HEK293 (cell line): ENCODE measurements around the gene ERICH3.

Experiments
- CTCF ChIA-PET: fragments of 350-600 bp; formaldehyde crosslinking; extraction: SDS; loops from one replicate; lab custom pipeline; 2021; ENCODE audit warnings: antibody characterized with exemption; lab: Yijun Ruan, JAX
- POLR2A ChIA-PET: fragments of 300-600 bp; formaldehyde crosslinking; extraction: SDS; loops from one replicate; lab custom pipeline; 2020; ENCODE audit warnings: antibody characterized with exemption, inconsistent platforms; lab: Yijun Ruan, JAX
- H3K27ac ChIP-seq: fragments of 200-500 bp; sonication (Bioruptor generic); 2 replicates; pipeline ENCODE4 v1.5.1; 2014; ENCODE audit warnings: low read depth, low read length, control low read depth, inconsistent platforms; ENCODE audit errors: extremely low read depth
- H3K36me3 ChIP-seq, 2 experiments: fragments of 200-500 bp in 1 of 2; sonication (Bioruptor generic) in 1 of 2; 1 replicate in 1 of 2; 2 replicates in 1 of 2; pipeline ENCODE4 v1.5.1; 2014 to 2017; ENCODE audit warnings: inconsistent platforms in 2 of 2, low read length in 2 of 2; ENCODE audit not compliant: control insufficient read depth in 2 of 2, insufficient read depth in 1 of 2
- H3K4me1 ChIP-seq: fragments of 200-500 bp; sonication (Bioruptor generic); 2 replicates; pipeline ENCODE4 v1.5.1; 2014; ENCODE audit warnings: mild to moderate bottlenecking, low read length, inconsistent platforms; ENCODE audit not compliant: control insufficient read depth, insufficient read depth
- H3K4me3 ChIP-seq: 2 replicates; pipeline ENCODE4 v1.5.1; 2011; ENCODE audit warnings: low read depth, mild to moderate bottlenecking, control low read depth, low read length, moderate library complexity
- H3K9me3 ChIP-seq: fragments of 200-500 bp; sonication (Bioruptor generic); 2 replicates; pipeline ENCODE4 v1.5.1; 2014; ENCODE audit warnings: low read depth, low read length, inconsistent platforms; ENCODE audit not compliant: control insufficient read depth, insufficient read depth
- SCRT2 ChIP-seq: fragments of 450-650 bp; formaldehyde crosslinking; IDR thresholded peaks from 2 replicates; pipeline ENCODE4 v1.5.1; 2016; ENCODE audit warnings: missing biosample characterization, missing genetic modification characterization
- TRIM28 ChIP-seq: IDR thresholded peaks from 2 replicates; pipeline ENCODE4 v1.6.1; 2011; ENCODE audit warnings: low read length, control low read depth, borderline replicate concordance
- ZBTB8A ChIP-seq: fragments of 450-650 bp; formaldehyde crosslinking; IDR thresholded peaks from 2 replicates; pipeline ENCODE4 v1.5.1; 2016; ENCODE audit warnings: missing biosample characterization, missing genetic modification characterization
- ZFHX2 ChIP-seq: fragments of 450-650 bp; formaldehyde crosslinking; conservative IDR thresholded peaks from 2 replicates; pipeline ENCODE4 v1.5.1; 2016; ENCODE audit warnings: missing biosample characterization, missing genetic modification characterization
- ZFP69B ChIP-seq: fragments of 450-650 bp; formaldehyde crosslinking; IDR thresholded peaks from 2 replicates; pipeline ENCODE4 v1.5.1; 2016; ENCODE audit warnings: missing biosample characterization, missing genetic modification characterization
- ZNF175 ChIP-seq: fragments of 450-650 bp; formaldehyde crosslinking; IDR thresholded peaks from 2 replicates; pipeline ENCODE4 v1.5.1; 2016; ENCODE audit warnings: missing biosample characterization, missing genetic modification characterization
- ZNF24 ChIP-seq: fragments of 450-650 bp; formaldehyde crosslinking; IDR thresholded peaks from 2 replicates; pipeline ENCODE4 v1.5.1; 2016; ENCODE audit warnings: missing biosample characterization, missing genetic modification characterization
- ZNF274 ChIP-seq, 2 experiments: fragments of 200-500 bp in 1 of 2; fragments of 450-650 bp in 1 of 2; sonication (Bioruptor generic) in 1 of 2; formaldehyde crosslinking in 1 of 2; IDR thresholded peaks; 2 replicates each; pipeline versions ENCODE4 v1.5.1 to v1.6.1; 2014 to 2016; ENCODE audit warnings: borderline replicate concordance in 1 of 2, inconsistent platforms in 1 of 2, low read length in 1 of 2, missing biosample characterization in 1 of 2, missing genetic modification characterization in 1 of 2
- ZNF280C ChIP-seq: fragments of 450-650 bp; formaldehyde crosslinking; IDR thresholded peaks from 2 replicates; pipeline ENCODE4 v1.5.1; 2016; ENCODE audit warnings: missing biosample characterization, missing genetic modification characterization
- ZNF302 ChIP-seq: fragments of 450-650 bp; formaldehyde crosslinking; IDR thresholded peaks from 2 replicates; pipeline ENCODE4 v1.5.1; 2016; ENCODE audit warnings: missing biosample characterization, missing genetic modification characterization, low read depth
- ZNF398 ChIP-seq: fragments of 450-650 bp; formaldehyde crosslinking; IDR thresholded peaks from 2 replicates; pipeline ENCODE4 v1.5.1; 2017; ENCODE audit warnings: missing biosample characterization, missing genetic modification characterization
- ZNF423 ChIP-seq: fragments of 450-650 bp; formaldehyde crosslinking; IDR thresholded peaks from 2 replicates; pipeline ENCODE4 v1.5.1; 2016; ENCODE audit warnings: missing biosample characterization, missing genetic modification characterization
- ZNF521 ChIP-seq: fragments of 450-650 bp; formaldehyde crosslinking; IDR thresholded peaks from 2 replicates; pipeline ENCODE4 v1.5.1; 2017; ENCODE audit warnings: missing biosample characterization, mild to moderate bottlenecking, missing genetic modification characterization
- ZNF529 ChIP-seq: fragments of 450-650 bp; formaldehyde crosslinking; IDR thresholded peaks from 2 replicates; pipeline ENCODE4 v1.5.1; 2017; ENCODE audit warnings: missing genetic modification characterization, missing biosample characterization; ENCODE audit not compliant: insufficient replicate concordance
- ZNF658 ChIP-seq: fragments of 450-650 bp; formaldehyde crosslinking; IDR thresholded peaks from 2 replicates; pipeline ENCODE4; 2016; ENCODE audit warnings: missing biosample characterization, missing genetic modification characterization
- ZNF664 ChIP-seq: fragments of 450-650 bp; formaldehyde crosslinking; IDR thresholded peaks from 2 replicates; pipeline ENCODE4 v1.5.1; 2016; ENCODE audit warnings: missing biosample characterization, missing genetic modification characterization
- ZNF701 ChIP-seq: fragments of 450-650 bp; formaldehyde crosslinking; IDR thresholded peaks from 2 replicates; pipeline ENCODE4 v1.5.1; 2016; ENCODE audit warnings: missing biosample characterization, missing genetic modification characterization
- ZNF76 ChIP-seq: fragments of 450-650 bp; formaldehyde crosslinking; IDR thresholded peaks from 2 replicates; pipeline ENCODE4; 2016; ENCODE audit warnings: low read depth, missing biosample characterization, missing genetic modification characterization, borderline replicate concordance
- ZNF830 ChIP-seq: fragments of 450-650 bp; IDR thresholded peaks from 2 replicates; pipeline ENCODE4 v1.5.0; 2018; ENCODE audit warnings: missing biosample characterization, missing genetic modification characterization, low read depth, mild to moderate bottlenecking, moderate library complexity
- ZSCAN16 ChIP-seq: fragments of 450-650 bp; formaldehyde crosslinking; IDR thresholded peaks from 2 replicates; pipeline ENCODE4 v1.5.1; 2016; ENCODE audit warnings: missing biosample characterization, missing genetic modification characterization
- TF ChIP-seq, protein P1 (sequence below): fragments of 450-650 bp; formaldehyde crosslinking; optimal IDR thresholded peaks from 2 replicates; pipeline ENCODE3; 2016; ENCODE audit warnings: missing biosample characterization, mild to moderate bottlenecking, missing genetic modification characterization
- TF ChIP-seq, protein P2 (sequence below): fragments of 450-650 bp; formaldehyde crosslinking; IDR thresholded peaks from 2 replicates; pipeline ENCODE4 v1.5.1; 2016; ENCODE audit warnings: missing biosample characterization, missing genetic modification characterization

ERICH3 gene

DNA sequence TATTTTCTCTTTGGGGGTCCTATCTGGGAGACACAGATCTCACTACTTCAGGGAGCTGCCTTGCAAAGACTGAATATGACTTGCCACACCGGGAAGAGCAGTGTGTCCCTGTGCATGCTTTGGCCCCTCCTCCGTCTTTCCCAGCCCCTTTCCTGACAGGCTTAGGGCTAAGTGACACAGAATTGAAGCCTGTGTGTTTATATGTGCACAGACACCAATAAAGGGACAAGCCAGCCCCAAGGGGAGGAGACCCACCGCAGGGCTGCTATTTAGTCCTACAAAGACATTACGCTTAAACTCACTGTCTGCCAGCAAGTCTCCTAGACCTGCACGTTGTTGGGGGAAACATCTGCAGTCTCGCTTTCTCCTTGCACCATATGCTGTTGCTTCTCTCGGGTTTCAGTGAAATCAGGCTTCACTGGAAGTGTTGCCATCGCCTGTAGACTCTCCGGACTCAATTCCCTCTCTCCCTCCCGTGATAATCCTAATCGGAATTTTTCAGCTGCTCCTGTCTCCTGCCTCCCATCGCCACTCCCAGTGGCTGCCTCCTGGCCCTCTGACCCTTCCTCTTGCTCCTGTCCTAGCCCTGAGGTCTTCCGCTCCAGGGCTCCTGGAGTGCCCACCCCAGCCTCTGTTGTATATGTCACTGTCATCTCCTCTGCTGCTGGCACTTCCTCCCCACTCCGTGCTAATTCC lies 102.6 kb downstream of the ERICH3 start:
- TF ChIP-seq ZNF280C (tag by site-specific recombination) (no peak), ZNF398 (tag by site-specific recombination) (no peak), ZNF175 (tag by site-specific recombination) (no peak), ZNF529 (tag by site-specific recombination) (no peak)
- Histone ChIP-seq H3K4me1 (no peaks in the 10 kb centered on the region), H3K27ac (no peak overlapping the region), H3K36me3 (no peaks in the 10 kb centered on the region), H3K4me3 (no peak overlapping the region), H3K9me3 (no peaks in the 10 kb centered on the region)
- POLR2A ChIA-PET = no interaction called here
- CTCF ChIA-PET = no interaction called here

- Histone ChIP-seq H3K4me3 (no peak overlapping the region), H3K4me1 (no peaks in the 10 kb centered on the region), H3K27ac (no peak overlapping the region), H3K36me3 (no peaks in the 10 kb centered on the region), H3K9me3 (no peaks in the 10 kb centered on the region)
- POLR2A ChIA-PET = no interaction called here
- TF ChIP-seq ZNF24 (tag by site-specific recombination) (no peak), ZSCAN16 (tag by site-specific recombination) (no peak), ZNF76 (no peak), ZNF701 (no peak), TRIM28 (no peak), ZNF521 (tag by site-specific recombination) (no peak)
- TF ChIP-seq, protein P1, sequence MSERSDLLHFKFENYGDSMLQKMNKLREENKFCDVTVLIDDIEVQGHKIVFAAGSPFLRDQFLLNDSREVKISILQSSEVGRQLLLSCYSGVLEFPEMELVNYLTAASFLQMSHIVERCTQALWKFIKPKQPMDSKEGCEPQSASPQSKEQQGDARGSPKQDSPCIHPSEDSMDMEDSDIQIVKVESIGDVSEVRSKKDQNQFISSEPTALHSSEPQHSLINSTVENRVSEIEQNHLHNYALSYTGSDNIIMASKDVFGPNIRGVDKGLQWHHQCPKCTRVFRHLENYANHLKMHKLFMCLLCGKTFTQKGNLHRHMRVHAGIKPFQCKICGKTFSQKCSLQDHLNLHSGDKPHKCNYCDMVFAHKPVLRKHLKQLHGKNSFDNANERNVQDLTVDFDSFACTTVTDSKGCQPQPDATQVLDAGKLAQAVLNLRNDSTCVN (tag by site-specific recombination) = no peak
- TF ChIP-seq, protein P2, sequence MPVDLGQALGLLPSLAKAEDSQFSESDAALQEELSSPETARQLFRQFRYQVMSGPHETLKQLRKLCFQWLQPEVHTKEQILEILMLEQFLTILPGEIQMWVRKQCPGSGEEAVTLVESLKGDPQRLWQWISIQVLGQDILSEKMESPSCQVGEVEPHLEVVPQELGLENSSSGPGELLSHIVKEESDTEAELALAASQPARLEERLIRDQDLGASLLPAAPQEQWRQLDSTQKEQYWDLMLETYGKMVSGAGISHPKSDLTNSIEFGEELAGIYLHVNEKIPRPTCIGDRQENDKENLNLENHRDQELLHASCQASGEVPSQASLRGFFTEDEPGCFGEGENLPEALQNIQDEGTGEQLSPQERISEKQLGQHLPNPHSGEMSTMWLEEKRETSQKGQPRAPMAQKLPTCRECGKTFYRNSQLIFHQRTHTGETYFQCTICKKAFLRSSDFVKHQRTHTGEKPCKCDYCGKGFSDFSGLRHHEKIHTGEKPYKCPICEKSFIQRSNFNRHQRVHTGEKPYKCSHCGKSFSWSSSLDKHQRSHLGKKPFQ (tag by site-specific recombination) = no peak
- CTCF ChIA-PET = interaction anchor here (0.9 kb wide), 1 partner anchor 77 kb away, joined by 4 read pairs; no protein-coding TSS in a partner anchor
Observed at GRCh38 chr1:74549932-74550331, 123.7 kb downstream of the ERICH3 start.

DNA sequence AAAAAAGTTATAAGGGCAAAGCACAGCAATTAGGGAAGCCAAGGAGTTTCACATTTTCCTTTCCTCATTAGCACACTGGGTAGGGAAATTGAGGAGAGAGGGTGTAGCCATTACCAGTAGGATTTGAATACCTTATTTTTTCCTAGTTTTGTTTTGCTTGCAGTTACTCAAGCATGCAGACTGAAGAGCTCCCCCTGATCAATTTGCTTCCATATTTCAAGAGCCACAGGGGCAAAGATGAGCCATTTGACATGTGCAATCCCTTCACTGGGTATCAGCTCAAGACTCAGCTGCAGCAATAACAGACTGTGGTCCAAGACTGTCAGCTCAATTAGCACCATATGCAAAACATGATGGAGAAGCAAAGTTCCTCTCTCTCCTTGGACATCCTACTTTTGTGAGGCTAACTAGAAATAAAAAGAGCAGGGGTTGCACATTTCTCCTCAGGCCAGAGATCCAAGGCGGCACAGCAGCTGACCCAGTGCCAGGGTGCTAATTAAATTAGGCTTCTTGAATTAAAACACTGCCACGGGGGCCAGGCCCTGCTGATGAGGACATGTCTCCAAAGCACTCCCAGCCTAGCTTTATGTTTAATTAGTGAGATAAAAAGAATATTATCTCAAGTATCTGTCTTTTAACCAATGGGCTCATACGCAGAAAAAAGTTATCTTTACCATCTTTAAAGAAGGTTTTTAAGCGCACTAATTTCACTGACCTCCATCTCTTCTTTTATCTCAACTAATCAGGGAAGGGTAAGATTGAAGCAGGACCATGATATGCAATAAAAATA lies 124.4 kb downstream of the ERICH3 start:
- Histone ChIP-seq H3K4me1 (no peaks in the 10 kb centered on the region), H3K4me3 (no peak overlapping the region), H3K27ac (no peak overlapping the region), H3K36me3 (no peaks in the 10 kb centered on the region), H3K9me3 (no peaks in the 10 kb centered on the region)
- ChIA-PET CTCF (interaction anchor here (0.9 kb wide), 1 partner anchor 76 kb away, joined by 4 read pairs; no protein-coding TSS in a partner anchor), POLR2A (no interaction called here)
- TF ChIP-seq ZFP69B (tag by site-specific recombination) (no peak), ZNF664 (tag by site-specific recombination) (no peak), ZBTB8A (no peak), SCRT2 (tag by site-specific recombination) (no peak), ZNF830 (tag by site-specific recombination) (no peak), ZNF423 (no peak), ZFHX2 (tag by site-specific recombination) (no peak), ZNF302 (tag by site-specific recombination) (no peak), ZNF658 (tag by site-specific recombination) (no peak), ZNF274 (IDR thresholded peaks at IDR 0.05; ENCODE audit: low read length) (no peak), ZNF274 (tag by site-specific recombination; IDR thresholded peaks at IDR 0.05; ENCODE audit: borderline replicate concordance) (no peak)
